Endothelial cell of umbilical vein (primary cell): ENCODE measurements around the gene SH3RF3.

Experiments
- CTCF ChIP-seq, 2 donors: IDR thresholded peaks; 1 replicate in 1 of 2; 2 replicates in 1 of 2; pipeline ENCODE4 v1.5.1; 2011; ENCODE audit warnings: low read length in 2 of 2, mild to moderate bottlenecking in 2 of 2, moderate library complexity in 2 of 2, control low read depth in 1 of 2, inconsistent platforms in 1 of 2, low read depth in 1 of 2; ENCODE audit not compliant: insufficient read depth in 1 of 2; ENCODE audit errors: extremely low read depth in 1 of 2
- EZH2 ChIP-seq: IDR thresholded peaks from 2 replicates; pipeline ENCODE4 v1.6.1; 2012; ENCODE audit warnings: borderline replicate concordance, low read depth, mild to moderate bottlenecking, moderate library complexity, low read length, inconsistent platforms; ENCODE audit not compliant: severe bottlenecking
- GATA2 ChIP-seq: IDR thresholded peaks from 2 replicates; pipeline ENCODE4 v1.7.0; 2011; ENCODE audit warnings: low read depth, mild to moderate bottlenecking, moderate library complexity, mixed read lengths, low read length; ENCODE audit not compliant: insufficient read length, insufficient read depth
- MAX ChIP-seq: IDR thresholded peaks from 2 replicates; pipeline ENCODE4 v1.6.1; 2011; ENCODE audit not compliant: insufficient read depth, insufficient read length
- MYC ChIP-seq: IDR thresholded peaks from one replicate; pipeline ENCODE4 v1.6.1; 2011; ENCODE audit warnings: mild to moderate bottlenecking, low read depth, low read length
- POLR2A ChIP-seq: IDR thresholded peaks from 2 replicates; pipeline ENCODE4 v1.6.1; 2012; ENCODE audit warnings: low read depth, mild to moderate bottlenecking, control low read depth, low read length
- POLR2AphosphoS5 ChIP-seq: IDR thresholded peaks from 2 replicates; pipeline ENCODE4 v1.6.1; 2012; ENCODE audit warnings: low read depth, mild to moderate bottlenecking, control low read depth, low read length, moderate library complexity; ENCODE audit not compliant: insufficient read depth

GRCh38 chr2:109260886-109261700, 132.1 kb downstream of the SH3RF3 start:
- TF ChIP-seq POLR2A (no peak), POLR2AphosphoS5 (no peak), CTCF (IDR thresholded peaks at IDR 0.05; ENCODE audit: extremely low read depth in 1 of 2, insufficient read depth in 1 of 2, low read depth in 1 of 2, low read length in 2 of 2) (peak; percentile 24 to 45), EZH2 (no peak), MAX (no peak), GATA2 (no peak), MYC (no peak)
